GM19438 (cell line): ENCODE measurements around the gene CHST3.

Experiments used
- ATAC-seq: cut with Tn5 transposase; IDR thresholded peaks from one replicate; pipeline ENCODE4 v1.9.1; 2021; ENCODE audit warnings: low read depth; ENCODE audit not compliant: unreplicated experiment

The CHST3 gene

DNA sequence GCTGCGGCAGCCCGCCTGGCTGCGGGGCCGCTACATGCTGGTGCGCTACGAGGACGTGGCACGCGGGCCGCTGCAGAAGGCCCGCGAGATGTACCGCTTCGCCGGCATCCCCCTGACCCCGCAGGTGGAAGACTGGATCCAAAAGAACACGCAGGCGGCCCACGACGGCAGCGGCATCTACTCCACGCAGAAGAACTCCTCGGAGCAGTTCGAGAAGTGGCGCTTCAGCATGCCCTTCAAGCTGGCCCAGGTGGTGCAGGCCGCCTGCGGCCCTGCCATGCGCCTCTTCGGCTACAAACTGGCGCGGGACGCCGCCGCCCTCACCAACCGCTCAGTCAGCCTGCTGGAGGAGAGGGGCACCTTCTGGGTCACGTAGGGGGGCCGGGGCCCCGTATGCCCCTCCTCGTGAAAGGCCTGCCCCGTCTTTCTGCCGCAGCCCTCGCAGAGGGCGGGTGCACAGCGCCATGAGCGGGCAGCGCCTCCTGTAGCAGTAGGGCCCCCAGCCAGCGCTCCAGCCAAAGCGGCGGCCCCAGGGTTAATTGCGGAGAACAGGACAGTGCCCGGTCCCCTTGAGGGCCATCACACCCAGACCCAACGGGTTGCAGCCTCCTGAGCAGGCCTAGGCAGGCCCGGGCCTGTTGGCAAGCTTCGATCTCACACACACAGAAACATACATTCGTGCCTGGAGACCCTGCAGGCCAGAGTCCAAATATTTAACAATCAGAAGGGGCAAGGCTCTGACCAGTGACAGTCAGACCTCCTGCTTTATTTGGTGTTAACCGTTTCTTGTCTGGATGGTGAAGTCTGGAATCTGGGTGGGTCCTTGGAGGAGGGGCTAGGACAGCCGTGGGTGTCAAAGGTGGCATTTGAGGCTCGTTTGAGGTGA is 44.1 kb downstream of the CHST3 start:
- no peak for ATAC-seq

DNA sequence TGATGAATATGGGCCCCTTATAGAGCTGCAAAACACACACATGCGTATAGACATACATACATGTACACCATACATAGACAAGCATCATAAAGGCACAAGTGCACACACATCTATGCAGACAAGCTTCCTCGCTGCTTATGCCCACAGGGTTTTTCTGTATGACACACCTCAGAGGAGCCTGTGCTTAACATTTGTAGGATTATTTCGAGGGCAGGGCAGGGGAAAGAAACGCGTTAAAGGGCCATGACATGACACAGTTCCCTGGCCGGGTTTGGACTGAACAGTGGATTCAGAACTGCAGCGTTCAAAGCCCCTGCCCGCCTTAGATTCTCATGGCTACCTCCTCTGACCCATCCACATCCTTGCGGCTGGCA is 44.8 kb downstream of the CHST3 start:
- ATAC-seq, result no peak

DNA sequence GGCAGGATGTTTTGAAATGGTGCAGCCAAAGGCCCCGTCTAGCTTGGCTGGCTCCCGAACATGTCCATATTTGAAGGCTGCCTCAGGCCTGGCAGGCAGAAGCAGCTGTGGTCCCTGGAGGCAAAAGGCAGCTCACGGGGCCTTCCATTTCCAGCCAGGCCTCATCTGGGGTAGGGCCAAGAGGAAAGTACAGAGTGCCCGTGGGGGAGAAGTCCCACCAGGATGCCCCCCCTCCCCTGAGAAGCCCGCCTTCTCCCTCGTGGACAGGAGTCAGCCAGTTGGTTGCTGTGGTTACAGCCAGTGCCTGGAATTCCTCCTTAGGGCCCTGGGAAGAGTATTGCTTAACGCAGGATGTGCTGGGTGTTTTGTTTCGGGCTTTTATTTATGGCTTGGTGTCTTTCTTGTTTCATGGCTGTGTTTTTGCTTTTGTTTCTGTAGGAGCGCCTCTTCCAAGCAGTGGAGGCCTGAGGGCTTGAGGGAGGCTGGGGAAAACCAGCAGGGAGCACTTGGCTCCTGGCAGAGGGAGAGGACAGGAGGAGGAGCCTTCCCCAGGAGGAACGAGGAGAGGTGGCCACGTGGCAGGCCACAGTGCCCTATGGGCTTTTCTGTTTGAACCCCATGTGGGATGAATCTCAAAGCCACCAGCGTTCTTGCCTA is 45.4 kb downstream of the CHST3 start:
- no peak for ATAC-seq

DNA sequence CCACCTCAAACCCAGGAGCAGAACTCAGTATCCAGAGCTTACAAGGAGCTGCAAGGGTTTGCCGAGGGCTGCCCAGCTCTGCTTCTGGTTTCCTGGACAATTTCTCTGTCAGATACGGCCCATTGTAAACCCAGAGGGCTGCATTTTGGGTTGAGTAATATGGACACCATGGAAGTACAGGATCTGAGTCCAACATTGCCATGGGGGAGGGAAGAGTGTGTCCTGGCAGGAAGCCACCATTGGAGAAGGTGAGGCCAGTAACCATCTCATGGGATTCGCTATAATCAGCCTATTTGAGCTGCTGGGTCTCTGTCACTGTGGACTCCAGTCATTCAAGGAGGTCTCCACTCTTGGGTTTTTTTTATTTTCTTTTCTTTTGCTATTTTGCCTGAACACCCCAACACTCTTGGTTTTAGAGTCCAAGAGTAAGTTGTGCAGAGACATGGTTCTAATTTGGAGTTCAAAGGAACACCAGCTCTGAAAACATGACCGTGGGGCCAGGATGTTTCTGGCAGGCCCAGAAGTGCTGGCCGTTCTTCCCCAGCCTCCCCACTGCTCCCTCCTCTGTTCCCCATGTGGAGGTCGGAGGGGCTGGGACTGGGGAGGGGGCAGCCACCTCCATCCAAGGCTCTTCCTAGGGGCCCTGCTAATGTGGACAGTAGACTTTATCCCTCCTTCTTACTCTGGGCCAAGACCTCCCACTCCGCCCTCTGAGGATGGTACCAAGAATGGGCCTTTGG is 46.2 kb downstream of the CHST3 start:
- no peak for ATAC-seq

DNA sequence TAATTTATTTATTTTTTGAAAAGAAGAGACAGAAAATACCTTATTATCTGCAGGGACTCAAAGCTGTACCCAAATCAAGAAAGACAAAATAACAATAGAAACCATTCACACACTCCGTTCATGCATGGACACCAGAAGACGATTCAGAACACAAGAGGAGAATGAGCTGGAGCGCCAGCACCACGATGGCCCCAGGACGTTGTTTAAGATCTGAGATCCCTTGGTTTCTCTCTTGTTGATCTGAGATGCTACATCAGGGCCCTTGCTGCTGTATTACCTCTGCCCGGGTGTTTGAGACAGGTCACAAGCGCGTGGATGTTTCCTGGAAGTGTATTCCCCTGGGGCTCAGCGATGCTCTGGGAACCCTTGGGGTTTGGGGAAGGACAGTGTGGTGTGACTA is 46.8 kb downstream of the CHST3 start:
- ATAC-seq, result no peak

DNA sequence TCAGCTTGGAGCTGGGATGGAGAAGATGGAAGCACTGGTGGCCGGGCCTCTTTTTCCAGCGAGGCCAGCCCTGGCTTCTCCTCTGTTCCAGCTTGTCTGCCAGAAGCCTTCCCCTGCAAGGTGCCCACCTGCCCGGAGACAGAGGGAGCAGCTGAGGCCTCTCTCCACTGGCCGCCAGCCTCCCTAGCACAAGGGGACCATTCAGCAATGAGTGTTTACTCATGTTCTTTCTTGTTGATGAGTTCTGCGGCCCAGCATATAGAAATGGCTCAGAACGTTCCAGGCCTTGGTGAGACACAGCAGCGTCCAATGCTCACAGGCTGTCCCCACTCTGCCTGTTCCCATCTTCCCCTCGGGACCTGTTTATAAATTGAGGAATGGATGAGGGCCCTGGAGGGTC is 47.3 kb downstream of the CHST3 start:
- no peak for ATAC-seq

DNA sequence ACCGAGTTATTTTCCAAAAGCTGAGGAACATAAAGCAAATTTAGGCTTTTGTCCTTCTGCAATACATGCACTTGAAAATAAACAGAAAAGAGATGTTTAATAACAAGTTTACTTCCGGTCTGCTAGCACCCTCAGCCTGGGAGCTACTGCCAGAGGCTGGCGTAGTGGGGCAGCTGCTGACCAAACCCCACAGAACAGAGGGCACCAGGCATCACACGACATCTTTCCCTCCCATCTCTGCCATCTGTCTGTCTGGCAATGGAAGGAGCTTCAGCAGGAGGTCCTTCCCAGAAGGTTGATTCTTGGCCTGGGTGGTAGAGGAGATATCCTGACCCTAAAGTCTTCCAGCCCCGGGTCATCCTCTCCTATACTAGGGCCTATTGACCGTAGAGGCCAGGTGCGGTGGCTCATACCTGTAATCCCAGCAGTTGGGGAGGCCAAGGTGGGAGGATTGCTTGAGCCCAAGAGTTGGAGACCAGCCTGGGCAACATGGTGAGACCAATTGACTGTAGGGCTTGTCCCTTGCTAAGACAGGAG is 47.8 kb downstream of the CHST3 start:
- ATAC-seq, result no peak

DNA sequence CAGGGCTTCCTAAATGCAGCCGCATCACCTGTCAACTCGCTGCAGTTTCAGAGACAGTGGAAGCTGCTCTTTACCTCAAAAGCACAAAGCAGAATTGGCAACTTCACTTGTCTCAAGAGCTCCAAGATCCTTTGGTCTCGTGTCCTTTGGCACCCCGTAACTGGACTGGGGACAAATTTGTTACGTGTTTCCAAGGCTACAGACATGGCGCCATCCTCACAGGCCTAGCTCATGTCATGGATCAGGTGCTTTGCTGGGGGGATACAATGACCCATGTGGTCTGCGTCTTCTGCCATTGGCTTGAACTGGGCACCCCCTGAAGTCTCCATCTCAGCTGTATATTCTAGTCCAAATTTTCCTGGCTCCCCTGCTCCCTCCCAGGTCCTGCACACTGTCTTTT is 48.6 kb downstream of the CHST3 start:
- ATAC-seq, result no peak

DNA sequence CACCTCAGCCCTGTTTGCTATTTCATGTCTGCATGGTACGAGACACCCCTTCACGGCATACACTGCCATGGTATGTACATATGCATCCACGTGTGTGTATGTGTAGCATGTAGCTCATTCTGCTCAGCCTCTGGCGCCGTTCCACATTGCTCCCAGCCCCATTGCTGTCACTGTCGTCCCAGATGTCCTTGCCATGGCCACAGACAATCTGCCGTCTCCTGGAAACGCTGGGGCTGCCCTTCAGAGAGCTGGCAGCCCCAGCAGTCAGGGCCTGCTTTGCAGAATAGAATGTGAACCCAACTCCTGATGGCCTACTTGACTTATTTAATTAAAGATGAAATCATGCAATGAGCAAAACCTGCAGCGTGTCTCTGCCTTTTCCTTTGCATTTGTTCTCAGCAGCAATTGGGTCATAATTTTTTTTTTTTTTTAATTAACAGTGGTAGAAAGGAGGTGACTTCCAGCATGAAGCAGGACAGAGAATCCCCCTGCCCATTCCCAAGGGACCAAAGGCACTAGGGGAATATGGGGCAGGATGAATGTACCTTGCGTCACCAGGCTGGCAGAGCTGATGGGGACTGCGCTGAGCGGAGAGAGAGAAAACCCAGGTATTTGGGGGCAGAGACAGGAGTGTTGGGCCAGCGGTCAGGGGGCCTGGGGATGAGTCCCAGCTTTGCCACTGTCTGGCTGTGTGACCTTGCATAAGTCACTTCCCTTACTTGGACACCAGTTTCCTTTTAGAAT is 49.2 kb downstream of the CHST3 start:
- ATAC-seq, result no peak

DNA sequence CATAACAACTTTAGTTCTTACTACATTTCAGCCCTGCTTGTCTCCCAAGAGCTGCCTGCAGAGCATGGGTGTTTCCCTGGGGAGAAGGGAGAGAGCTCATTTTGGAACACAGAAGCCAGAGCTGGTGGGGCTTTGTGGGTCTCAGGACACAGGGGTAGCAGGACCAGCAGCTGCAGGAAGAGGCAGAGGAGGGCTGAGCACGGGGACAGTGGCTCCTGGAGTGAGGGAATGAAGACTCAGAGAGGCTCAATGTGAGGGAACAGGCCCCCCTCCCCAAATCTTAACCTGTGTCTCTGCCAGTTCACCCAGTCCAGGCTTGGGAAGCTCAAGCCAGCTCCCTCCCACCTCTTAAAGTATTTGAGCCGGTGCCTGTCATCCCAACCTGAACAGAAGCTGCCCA is 50.0 kb downstream of the CHST3 start:
- no peak for ATAC-seq

DNA sequence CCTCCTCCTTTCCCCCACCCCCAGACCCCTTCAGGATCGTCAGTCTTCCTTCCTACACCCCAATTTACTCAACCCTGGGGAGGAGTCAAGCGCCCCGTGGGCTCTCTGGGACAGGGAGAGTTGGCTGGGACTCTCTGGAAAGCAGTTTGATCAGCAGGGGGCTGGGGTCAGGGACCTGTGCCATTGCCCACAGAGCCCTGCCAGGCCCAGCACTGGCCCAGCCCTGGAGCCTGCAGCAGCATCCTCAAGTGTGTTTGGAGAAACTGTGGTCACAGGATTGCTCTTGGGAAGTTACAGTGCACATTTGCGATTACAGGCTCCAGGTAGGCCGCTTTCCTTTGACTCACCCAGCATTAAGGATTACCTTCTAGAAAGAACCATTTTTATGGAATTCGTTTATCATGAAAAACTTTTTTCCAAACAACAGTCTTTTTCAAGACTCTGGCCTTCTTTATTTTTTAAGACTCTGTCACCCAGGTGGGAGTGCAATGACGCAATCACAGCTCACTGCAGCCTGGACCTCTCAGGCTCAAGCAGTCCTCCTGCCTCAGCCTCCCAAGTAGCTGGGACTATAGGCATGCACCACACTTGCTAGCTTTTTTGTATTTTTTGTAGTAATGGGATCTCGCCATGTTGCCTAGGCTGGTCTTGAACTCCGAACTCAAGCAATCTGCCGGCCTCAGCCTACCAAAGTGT is 50.7 kb downstream of the CHST3 start:
- ATAC-seq, result no peak

DNA sequence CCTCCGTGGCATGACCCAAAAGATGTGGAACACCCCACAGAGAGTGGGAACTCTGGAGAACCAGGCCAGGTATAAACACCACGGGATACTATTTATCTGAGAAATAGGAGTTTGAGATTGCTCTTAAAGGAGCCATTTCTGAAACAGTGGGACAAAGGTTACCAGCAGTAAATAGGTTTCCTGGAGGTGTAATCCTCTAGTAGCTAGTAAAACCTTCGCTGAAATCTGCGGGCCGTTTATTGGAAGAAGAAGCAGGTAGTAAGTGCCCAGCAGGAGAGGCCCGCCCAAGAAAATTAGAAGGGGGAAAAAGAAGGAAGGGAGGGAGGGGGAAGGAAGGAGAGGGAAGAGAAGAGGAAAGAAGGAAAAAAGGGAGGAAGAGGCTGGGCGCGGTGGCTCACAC is 51.6 kb downstream of the CHST3 start:
- no peak for ATAC-seq

DNA sequence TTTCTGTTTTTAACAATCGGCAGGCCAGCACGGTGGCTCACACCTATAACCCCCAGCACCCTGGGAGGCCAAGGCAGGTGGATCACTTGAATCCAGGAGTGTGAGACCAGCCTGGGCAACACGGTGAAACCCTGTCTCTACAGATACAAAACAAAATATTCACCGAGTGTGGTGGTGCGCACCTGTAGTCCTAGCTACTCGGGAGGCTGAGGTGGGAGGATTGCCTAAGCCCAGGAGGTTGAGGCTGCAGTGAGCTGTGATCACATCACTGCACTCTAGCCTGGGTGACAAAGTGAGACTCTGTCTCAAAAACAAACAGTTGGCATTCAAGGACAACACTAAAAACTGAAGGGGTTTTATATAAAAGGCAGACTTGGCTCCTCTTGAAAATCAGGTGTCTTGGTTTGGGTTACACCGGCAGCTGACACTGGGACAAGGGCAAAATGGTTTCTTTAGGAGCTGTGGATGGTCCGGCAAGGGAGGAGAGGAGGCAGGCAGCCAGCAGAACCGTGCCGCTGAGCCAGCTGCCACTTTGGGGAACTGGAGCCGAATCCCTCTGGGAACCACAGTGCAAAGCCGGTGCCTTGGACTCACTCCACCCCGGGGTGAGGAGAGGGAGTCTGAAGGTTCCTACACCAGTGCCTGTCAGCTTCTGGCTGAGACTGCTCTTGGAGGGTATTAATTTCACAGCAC is 52.6 kb downstream of the CHST3 start:
- no peak for ATAC-seq

DNA sequence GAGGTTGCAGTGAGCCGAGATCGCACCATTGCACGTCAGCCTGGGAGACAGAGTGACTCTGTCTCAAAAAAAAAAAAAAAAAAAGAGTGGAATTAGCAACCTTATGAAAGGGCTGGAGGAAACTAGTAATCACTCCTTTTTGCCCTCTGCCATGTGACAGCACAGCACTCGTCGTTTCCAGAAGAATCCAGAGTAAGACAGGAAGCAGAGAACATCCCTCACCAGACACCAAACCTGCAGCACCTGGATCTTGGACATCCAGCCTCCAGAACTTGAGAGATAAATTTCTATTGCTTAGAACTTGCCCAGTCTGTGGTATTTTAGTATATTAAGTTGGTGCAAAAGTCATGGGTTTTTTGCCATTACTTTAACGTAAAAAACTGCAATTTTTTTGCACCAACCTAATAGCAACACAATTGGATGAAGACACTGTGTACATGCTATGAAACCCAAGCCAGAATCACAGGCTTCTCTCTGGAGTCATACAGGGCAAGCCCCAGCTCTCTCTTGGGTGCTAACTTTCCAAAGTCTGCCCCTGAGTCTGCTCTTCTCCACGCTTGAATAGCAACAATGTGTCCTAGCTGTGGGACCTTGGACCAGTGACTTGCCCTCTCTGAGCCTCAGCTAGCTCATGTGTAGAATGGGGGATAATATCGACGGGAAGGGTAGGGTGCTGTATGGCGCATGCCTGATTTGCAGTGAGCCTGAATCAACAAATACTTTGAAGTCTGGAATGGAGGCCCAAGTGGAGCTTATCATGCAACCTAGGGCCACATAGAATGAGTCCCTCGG is 55.1 kb downstream of the CHST3 start:
- ATAC-seq, result no peak

DNA sequence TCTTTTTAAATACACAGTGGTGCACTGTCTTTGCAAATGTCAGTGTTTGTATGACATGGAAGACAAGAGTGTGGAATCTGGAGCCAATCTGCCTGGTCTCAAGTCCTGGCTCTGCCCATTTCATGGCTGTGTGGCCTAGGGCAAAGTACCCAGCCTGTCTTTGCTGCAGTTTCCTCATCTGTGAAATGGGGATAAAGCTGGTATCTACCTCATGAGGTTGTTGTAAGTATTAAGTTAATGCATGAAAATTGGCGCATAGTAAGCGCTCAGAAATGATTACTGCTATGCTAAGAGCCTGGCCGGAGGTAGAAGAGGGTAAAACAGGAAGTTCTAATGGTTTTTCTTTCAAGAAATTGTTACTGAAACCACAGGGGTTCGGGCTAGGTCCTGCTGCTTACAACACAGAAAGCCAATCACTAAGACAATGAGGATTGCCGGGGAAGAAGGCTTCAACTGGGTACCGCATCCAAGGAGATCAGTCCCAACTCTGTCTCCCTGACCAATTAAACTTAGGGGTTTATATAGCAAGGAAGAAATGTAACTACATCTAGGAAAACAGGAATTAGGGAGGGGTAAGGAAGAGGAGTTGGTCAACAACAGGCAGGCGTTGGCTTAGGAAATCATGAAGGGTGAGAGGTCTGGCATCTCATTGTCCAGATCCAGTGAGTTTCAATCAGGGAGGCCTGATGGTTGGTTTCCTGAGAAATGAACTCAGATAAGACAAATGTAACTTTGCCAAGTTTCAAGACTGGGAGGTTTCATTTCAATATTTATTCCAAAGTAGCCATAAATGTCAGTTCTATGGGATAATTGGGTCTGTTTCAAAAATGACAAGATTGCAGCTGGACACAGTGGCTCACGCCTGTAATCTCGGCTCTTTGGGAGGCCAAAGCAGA is 57.0 kb downstream of the CHST3 start:
- ATAC-seq, result no peak

DNA sequence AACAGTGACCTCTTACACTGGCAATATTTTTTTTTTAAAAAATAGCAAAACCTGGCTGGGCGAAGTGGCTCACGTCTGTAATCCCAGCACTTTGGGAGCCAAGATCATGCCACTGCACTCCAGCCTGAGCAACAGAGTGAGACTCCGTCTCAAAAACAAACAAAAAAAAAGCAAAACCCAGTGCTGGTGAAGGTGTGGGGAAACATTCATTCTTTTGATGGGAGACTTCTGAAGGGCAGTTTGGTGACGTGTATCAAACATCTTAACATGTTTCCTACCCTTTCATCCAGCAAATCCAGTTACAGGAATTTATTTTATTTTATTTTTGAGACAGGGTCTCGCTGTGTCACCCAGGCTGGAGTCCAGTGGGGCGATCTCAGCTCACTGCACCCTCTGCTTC is 58.0 kb downstream of the CHST3 start:
- no peak for ATAC-seq

DNA sequence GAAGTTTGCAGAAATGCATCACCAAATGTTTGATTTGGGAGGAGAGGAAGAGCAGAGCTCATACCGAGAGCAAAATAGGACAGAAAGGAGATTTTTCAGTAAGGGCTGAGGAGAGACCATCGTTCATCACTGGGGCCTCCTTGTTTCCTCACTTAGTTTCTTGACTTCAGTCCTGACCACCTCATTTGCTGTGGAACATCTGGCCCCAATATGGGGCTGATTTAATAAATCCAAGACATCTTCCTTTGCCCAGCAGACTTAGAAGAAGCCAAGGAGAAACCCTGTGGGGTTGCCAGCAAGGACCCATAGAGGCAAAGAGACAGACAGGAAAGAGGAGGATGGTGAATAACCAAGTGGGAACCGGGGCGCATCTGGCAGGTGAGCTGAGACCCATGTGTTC is 60.4 kb downstream of the CHST3 start:
- no peak for ATAC-seq

DNA sequence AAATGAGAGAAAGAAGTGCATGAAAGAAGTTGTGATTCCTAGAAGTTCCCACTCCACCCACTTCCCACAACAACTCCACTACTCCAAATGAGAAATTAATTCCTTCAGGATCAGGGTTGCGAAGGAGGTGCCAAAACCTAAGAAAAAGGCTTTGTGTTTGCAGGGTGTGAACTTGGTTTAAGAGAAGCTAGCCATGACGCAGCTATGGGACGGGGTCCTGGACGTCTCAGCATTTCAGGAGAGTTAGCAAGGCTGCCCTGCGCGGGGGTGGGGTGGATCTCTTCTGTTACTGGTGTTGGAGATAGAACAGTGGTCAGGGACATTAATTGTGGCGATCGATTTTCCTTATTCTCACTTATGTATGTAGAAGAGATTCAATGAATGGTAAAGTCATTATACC is 61.2 kb downstream of the CHST3 start:
- no peak for ATAC-seq
